MCF 10A (cell line): ENCODE measurements around the gene RIN1. TPM values are rescaled to one million over a fixed set of nuclear protein-coding genes. Genes with fewer than 3 reads are reported as not detected.

Source experiments
- BruUV-seq: library from RNA; stranded (reverse); fragments of 400-500 nt; replicated peaks from 2 replicates; lab custom pipeline; 2021; lab: Mats Ljungman, UMichigan
- CTCF ChIA-PET: fragments of 300-600 bp; sonication (Branson Sonifier 250); formaldehyde crosslinking; extraction: SDS; loops from one replicate; lab custom pipeline; 2021; ENCODE audit warnings: antibody characterized with exemption, inconsistent platforms; lab: Yijun Ruan, JAX
- POLR2A ChIA-PET: fragments of 300-600, 350-650 bp; sonication (Branson Sonifier 250); formaldehyde crosslinking; extraction: SDS; loops from one replicate; lab custom pipeline; 2020; ENCODE audit warnings: antibody characterized with exemption, inconsistent platforms; lab: Yijun Ruan, JAX
- DNase-seq: peaks from one replicate; pipeline ENCODE4 v3.0.0-alpha.2; 2018; ENCODE audit not compliant: unreplicated experiment
- H3K27ac Mint-ChIP-seq: one replicate; pipeline ENCODE4 v1.8.0; 2022; ENCODE audit warnings: mild to moderate bottlenecking, low read depth, mixed read lengths; ENCODE audit not compliant: unreplicated experiment
- H3K27me3 Mint-ChIP-seq: one replicate; pipeline ENCODE4 v1.8.0; 2022; ENCODE audit warnings: mixed read lengths; ENCODE audit not compliant: insufficient read depth, unreplicated experiment
- H3K36me3 Mint-ChIP-seq: one replicate; pipeline ENCODE4 v1.8.0; 2022; ENCODE audit warnings: mild to moderate bottlenecking, moderate library complexity, mixed read lengths; ENCODE audit not compliant: insufficient read depth, unreplicated experiment
- H3K4me1 Mint-ChIP-seq: one replicate; pipeline ENCODE4 v1.8.0; 2022; ENCODE audit warnings: mixed read lengths; ENCODE audit not compliant: insufficient read depth, unreplicated experiment
- H3K4me3 Mint-ChIP-seq: one replicate; pipeline ENCODE4 v1.8.0; 2022; ENCODE audit warnings: mild to moderate bottlenecking, moderate library complexity, mixed read lengths; ENCODE audit not compliant: unreplicated experiment
- H3K9me3 Mint-ChIP-seq: one replicate; pipeline ENCODE4 v1.8.0; 2022; ENCODE audit warnings: mixed read lengths; ENCODE audit not compliant: unreplicated experiment
- CTCF ChIP-seq: fragments of 200-600 bp; IDR thresholded peaks from one replicate; pipeline ENCODE4 v1.8.0; 2022; ENCODE audit warnings: antibody characterized with exemption, mild to moderate bottlenecking; ENCODE audit not compliant: unreplicated experiment
- intact Hi-C: fragments of 100-400 bp; cut with micrococcal nuclease; formaldehyde crosslinking; loops from 2 replicates; pipeline ENCODE4 v1.14.1; 2022
- total RNA-seq: library from RNA; stranded (reverse); gene quantifications from 2 replicates; pipeline ENCODE4 v1.2.3, GENCODE V29; 2022

Gene RIN1
- total RNA-seq, 1 experiment from 2014 or later, result 50.2 TPM

- Mint-ChIP-seq H3K36me3 (peaks cover 14% of the 10 kb centered on the region), H3K4me1 (peaks cover 6% of the 10 kb centered on the region), H3K4me3 (no peak overlapping the region), H3K27ac (no peak overlapping the region), H3K9me3 (no peaks in the 10 kb centered on the region), H3K27me3 (no peaks in the 10 kb centered on the region)
- no TSS peak for BruUV-seq
- POLR2A ChIA-PET, result interaction anchor here (0.7 to 2.0 kb wide), 7 partner anchors 14 to 53 kb away, joined by 3 to 6 read pairs (median 4); partner anchors contain the start of genes B4GAT1 and RIN1
- intact Hi-C loops, result no loop called here
- CTCF ChIA-PET, result interaction anchor here (0.6 to 1.0 kb wide), 4 partner anchors 21 to 377 kb away, joined by 3 read pairs; partner anchors contain the start of gene PELI3
- TF ChIP-seq CTCF, result no peak
- no peak for DNase-seq
Measured at GRCh38 chr11:66365166-66365565, 28.9 kb upstream of the RIN1 start.

- TF ChIP-seq CTCF, result peak; percentile 72
- Mint-ChIP-seq H3K27ac (no peak overlapping the region), H3K4me1 (no peaks in the 10 kb centered on the region), H3K4me3 (no peak overlapping the region), H3K27me3 (no peaks in the 10 kb centered on the region), H3K9me3 (no peaks in the 10 kb centered on the region), H3K36me3 (peaks cover 14% of the 10 kb centered on the region)
- CTCF ChIA-PET, result interaction anchor here (0.6 to 1.5 kb wide), 11 partner anchors 8 to 515 kb away, joined by 3 to 5 read pairs (median 3); partner anchors contain the start of genes BRMS1 and SLC29A2
- peak; percentile 47 for DNase-seq
- BruUV-seq, result no TSS peak
- POLR2A ChIA-PET, result interaction anchor here (1.4 to 2.5 kb wide), 3 partner anchors 8 to 25 kb away, joined by 4 to 11 read pairs (median 6); partner anchors contain the start of gene BRMS1
- intact Hi-C loops, result no loop called here
Measured at GRCh38 chr11:66363805-66364535, 27.7 kb upstream of the RIN1 start.

GRCh38 chr11:66363187-66363601, 27.0 kb upstream of the RIN1 start:
- ChIA-PET POLR2A (interaction anchor here (1.4 to 2.5 kb wide), 2 partner anchors 9 to 19 kb away, joined by 6 to 11 read pairs; partner anchors contain the start of gene BRMS1), CTCF (interaction anchor here (0.6 to 1.5 kb wide), 10 partner anchors 9 to 516 kb away, joined by 3 to 5 read pairs (median 3); partner anchors contain the start of genes BRMS1 and SLC29A2)
- BruUV-seq, result no TSS peak
- Mint-ChIP-seq H3K27ac (no peak overlapping the region), H3K4me3 (no peak overlapping the region), H3K4me1 (no peaks in the 10 kb centered on the region), H3K9me3 (no peaks in the 10 kb centered on the region), H3K27me3 (no peaks in the 10 kb centered on the region), H3K36me3 (peaks cover 18% of the 10 kb centered on the region)
- DNase-seq, result no peak
- TF ChIP-seq CTCF, result no peak
- intact Hi-C loops, result no loop called here

GRCh38 chr11:66362481-66363147, 26.4 kb upstream of the RIN1 start:
- Mint-ChIP-seq H3K4me3 (no peak overlapping the region), H3K36me3 (peaks cover 23% of the 10 kb centered on the region), H3K27ac (no peak overlapping the region), H3K9me3 (no peaks in the 10 kb centered on the region), H3K27me3 (no peaks in the 10 kb centered on the region), H3K4me1 (no peaks in the 10 kb centered on the region)
- BruUV-seq, result no TSS peak
- ChIA-PET POLR2A (interaction anchor here (1.4 to 2.5 kb wide), 2 partner anchors 10 to 18 kb away, joined by 6 to 11 read pairs; partner anchors contain the start of gene BRMS1), CTCF (interaction anchor here (0.6 to 1.5 kb wide), 6 partner anchors 12 to 316 kb away, joined by 3 to 5 read pairs (median 4); partner anchors contain the start of gene BRMS1)
- no peak for TF ChIP-seq CTCF
- intact Hi-C loops, result no loop called here
- DNase-seq, result no peak
